ENCODE data around the gene STK32B. TPM values are rescaled to one million over a fixed set of nuclear protein-coding genes. Genes with fewer than 3 reads are reported as not detected.

The STK32B gene
- total RNA-seq, 1 donor from 2014 or later, result 3.5 TPM

DNA sequence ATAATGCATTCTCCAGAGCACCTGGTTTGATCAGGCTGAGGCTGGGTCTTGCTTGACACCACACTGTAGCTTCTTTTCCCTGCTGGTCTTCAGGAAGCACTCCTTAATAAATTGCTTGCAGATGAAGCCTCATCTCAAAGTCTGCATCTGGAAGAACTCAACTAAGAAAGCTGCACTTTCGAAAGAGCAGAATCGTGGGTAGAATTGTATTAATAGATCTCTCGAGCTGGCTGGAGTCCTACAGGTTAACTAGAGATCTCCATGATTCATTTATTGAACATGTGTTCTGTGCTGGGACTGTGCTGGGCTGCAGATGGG lies 152.7 kb downstream of the STK32B start:
- peaks cover 3% of the 10 kb centered on the region for H3K36me3 Mint-ChIP-seq (ENCODE audit: low read depth)
- peaks cover 36% of the 10 kb centered on the region for H3K27me3 Mint-ChIP-seq (ENCODE audit: low read depth)
- TF ChIP-seq, protein P1, sequence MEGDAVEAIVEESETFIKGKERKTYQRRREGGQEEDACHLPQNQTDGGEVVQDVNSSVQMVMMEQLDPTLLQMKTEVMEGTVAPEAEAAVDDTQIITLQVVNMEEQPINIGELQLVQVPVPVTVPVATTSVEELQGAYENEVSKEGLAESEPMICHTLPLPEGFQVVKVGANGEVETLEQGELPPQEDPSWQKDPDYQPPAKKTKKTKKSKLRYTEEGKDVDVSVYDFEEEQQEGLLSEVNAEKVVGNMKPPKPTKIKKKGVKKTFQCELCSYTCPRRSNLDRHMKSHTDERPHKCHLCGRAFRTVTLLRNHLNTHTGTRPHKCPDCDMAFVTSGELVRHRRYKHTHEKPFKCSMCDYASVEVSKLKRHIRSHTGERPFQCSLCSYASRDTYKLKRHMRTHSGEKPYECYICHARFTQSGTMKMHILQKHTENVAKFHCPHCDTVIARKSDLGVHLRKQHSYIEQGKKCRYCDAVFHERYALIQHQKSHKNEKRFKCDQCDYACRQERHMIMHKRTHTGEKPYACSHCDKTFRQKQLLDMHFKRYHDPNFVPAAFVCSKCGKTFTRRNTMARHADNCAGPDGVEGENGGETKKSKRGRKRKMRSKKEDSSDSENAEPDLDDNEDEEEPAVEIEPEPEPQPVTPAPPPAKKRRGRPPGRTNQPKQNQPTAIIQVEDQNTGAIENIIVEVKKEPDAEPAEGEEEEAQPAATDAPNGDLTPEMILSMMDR (conservative IDR thresholded peaks at IDR 0.05), result no peak
- H3K27ac Mint-ChIP-seq (ENCODE audit: unreplicated experiment), result no peak overlapping the region
- DNase-seq (ENCODE audit: low read depth, low spot score), result no peak
- H3K9me3 Mint-ChIP-seq, result peaks cover 14% of the 10 kb centered on the region
- peaks cover 43% of the 10 kb centered on the region for H3K4me1 Mint-ChIP-seq
- no peak overlapping the region for H3K4me3 Mint-ChIP-seq

DNA sequence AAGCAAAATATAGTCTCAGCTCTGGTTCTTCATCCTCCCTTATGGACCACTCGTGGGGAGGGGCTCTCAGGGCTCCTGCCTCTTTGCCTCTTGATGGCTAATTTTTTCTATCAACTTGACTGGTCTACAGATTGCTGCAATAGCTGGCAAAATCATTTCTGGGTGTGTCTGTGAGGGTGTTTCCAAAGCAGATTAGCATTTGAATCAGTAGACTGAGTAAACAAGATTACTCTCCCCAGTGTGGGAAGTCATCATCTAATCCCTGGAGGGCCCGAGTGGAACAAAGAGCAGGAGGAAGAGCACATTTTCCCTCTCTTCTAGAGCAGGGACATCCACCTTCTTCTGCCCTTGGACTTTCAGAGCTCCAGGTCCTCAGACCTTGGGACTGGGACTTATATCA lies 153.5 kb downstream of the STK32B start:
- Mint-ChIP-seq H3K27ac (ENCODE audit: unreplicated experiment) (no peak overlapping the region), H3K9me3 (peaks cover 14% of the 10 kb centered on the region), H3K4me1 (peaks cover 39% of the 10 kb centered on the region), H3K4me3 (no peak overlapping the region), H3K36me3 (ENCODE audit: low read depth) (peaks cover 6% of the 10 kb centered on the region), H3K27me3 (ENCODE audit: low read depth) (peaks cover 35% of the 10 kb centered on the region)
- no peak for DNase-seq (ENCODE audit: low read depth, low spot score)
- TF ChIP-seq, protein P1 (conservative IDR thresholded peaks at IDR 0.05), result no peak

DNA sequence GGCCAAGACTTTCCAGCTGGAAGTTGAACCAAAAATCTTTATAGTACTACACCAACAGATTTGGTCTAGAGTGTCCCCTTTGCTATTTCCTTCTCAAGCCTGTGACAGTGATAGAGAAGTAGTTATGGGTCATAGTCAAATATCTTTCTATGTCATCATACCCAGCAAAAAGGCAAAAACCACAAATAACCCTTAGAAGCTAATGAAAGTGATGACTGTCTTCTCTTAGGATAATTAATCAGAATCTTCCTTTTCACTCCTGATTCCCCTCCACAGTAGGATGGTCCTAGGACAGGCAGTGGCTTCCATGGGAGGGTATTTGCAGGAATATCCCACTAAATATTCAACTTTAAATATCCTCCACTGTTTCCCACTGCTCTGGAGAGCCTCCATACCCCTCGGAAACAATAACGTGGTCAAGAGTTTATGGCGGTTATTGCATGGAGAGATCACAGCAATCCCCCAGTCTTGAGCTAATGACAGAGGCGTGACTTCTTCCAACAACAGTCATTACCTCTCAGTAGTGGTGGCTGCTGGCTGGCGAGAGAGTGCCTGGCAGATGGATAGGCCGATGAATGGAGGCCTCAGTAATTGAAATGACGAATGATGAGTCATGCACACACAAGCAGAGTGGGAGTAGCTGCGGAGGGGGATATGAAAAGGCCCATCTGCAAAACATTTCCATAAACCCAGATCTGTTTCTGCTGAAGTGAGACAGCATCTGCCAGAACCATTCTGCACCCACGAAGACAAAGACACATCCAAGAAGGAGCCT lies 154.9 kb downstream of the STK32B start:
- Mint-ChIP-seq H3K4me1 (peaks cover 41% of the 10 kb centered on the region), H3K9me3 (peaks cover 14% of the 10 kb centered on the region), H3K27me3 (ENCODE audit: low read depth) (peaks cover 25% of the 10 kb centered on the region), H3K4me3 (no peak overlapping the region), H3K36me3 (ENCODE audit: low read depth) (peaks cover 6% of the 10 kb centered on the region), H3K27ac (ENCODE audit: unreplicated experiment) (peak overlapping the region; percentile 97)
- no peak for DNase-seq (ENCODE audit: low read depth, low spot score)
- TF ChIP-seq, protein P1 (conservative IDR thresholded peaks at IDR 0.05), result no peak

DNA sequence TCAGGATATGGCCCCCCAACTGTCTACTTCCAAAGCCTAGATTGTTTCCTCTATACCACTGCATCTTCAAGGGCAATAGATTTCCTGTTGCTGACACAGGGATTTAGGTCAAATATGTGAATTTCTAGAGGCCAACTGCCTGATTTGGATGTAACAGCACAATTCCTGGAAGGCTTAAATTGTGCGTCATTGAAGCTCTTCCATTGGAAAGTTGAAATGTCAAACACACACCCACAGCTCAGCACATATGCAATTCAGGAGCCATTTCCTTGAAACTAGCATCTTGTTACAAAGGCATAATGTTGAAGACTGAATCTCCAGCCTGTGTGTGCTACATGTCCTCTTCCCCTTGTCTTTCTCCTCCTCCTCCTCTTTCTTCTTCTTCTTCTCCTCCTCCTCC lies 158.6 kb downstream of the STK32B start:
- Mint-ChIP-seq H3K9me3 (peaks cover 4% of the 10 kb centered on the region), H3K4me3 (no peak overlapping the region), H3K27ac (ENCODE audit: unreplicated experiment) (peak overlapping the region; percentile 7), H3K36me3 (ENCODE audit: low read depth) (peaks cover 3% of the 10 kb centered on the region), H3K27me3 (ENCODE audit: low read depth) (peaks cover 3% of the 10 kb centered on the region), H3K4me1 (peaks cover 57% of the 10 kb centered on the region)
- TF ChIP-seq, protein P1 (conservative IDR thresholded peaks at IDR 0.05), result no peak
- no peak for DNase-seq (ENCODE audit: low read depth, low spot score)

DNA sequence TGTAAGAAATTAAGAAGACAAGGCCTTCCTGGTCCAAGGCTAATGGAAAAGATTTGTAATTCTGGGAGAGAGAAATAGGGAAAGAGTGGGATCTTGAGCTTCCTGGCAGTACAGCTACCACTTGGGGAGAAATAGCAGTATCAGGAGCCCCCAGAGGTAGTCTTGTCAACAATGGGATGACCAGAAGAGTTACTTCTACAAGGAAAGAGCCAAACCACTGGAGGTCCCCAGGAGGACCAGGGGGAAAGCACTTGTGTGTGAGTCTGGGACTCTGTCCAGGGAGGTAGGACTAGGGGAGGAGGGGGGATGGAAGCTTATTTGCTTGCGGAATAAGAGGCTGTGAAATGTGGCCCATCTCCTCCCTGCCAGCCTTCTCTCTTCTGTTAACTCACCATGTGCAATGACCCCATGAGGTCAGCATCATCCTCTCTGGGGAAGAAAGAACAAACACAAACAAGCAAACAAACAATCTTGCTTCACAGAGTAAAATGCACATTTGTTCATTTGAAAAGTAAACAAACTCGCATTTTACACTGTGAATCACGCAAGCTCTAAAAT lies 160.1 kb downstream of the STK32B start:
- H3K36me3 Mint-ChIP-seq (ENCODE audit: low read depth), result peaks cover 3% of the 10 kb centered on the region
- H3K4me1 Mint-ChIP-seq, result peaks cover 58% of the 10 kb centered on the region
- H3K27ac Mint-ChIP-seq (ENCODE audit: unreplicated experiment), result no peak overlapping the region
- no peak overlapping the region for H3K4me3 Mint-ChIP-seq
- TF ChIP-seq, protein P1 (conservative IDR thresholded peaks at IDR 0.05), result no peak
- no peaks in the 10 kb centered on the region for H3K27me3 Mint-ChIP-seq (ENCODE audit: low read depth)
- H3K9me3 Mint-ChIP-seq, result peaks cover 2% of the 10 kb centered on the region
- no peak for DNase-seq (ENCODE audit: low read depth, low spot score)

Data from neural crest cell (in vitro differentiated cells).